Lung (tissue), 12 donors: ENCODE data around the gene SLC43A1. TPM values are rescaled to one million over a fixed set of nuclear protein-coding genes. Genes with fewer than 3 reads are reported as not detected.
A peak's percentile ranks its signal among the peaks of the same experiment; 100 is the strongest.

Source experiments
- ATAC-seq: fragments of 200-7000 bp; cut with Tn5 transposase; one replicate; pipeline ENCODE4 v1.9.1; 2020; ENCODE audit warnings: moderate number of reproducible peaks; ENCODE audit not compliant: insufficient read depth, low FRiP score
- DNase-seq, 3 donors: peaks; one replicate each; pipeline ENCODE4 v3.0.0-alpha.2; 2013 to 2017
- H3K27ac ChIP-seq, 2 donors: one replicate each; pipeline ENCODE4 v1.5.1; 2013; ENCODE audit warnings: mild to moderate bottlenecking in 2 of 2, moderate library complexity in 2 of 2, control low read depth in 1 of 2, inconsistent platforms in 1 of 2, low read depth in 1 of 2, low read length in 1 of 2
- H3K27me3 ChIP-seq, 3 donors: one replicate each; pipeline ENCODE4 v1.5.1; 2013; ENCODE audit warnings: low read length in 2 of 3; ENCODE audit not compliant: control insufficient read depth in 3 of 3, insufficient read depth in 3 of 3
- H3K36me3 ChIP-seq, 4 donors: one replicate each; pipeline ENCODE4 v1.5.1; 2013; ENCODE audit warnings: low read length in 4 of 4, mild to moderate bottlenecking in 1 of 4, moderate library complexity in 1 of 4; ENCODE audit not compliant: control insufficient read depth in 4 of 4, insufficient read depth in 4 of 4
- H3K4me1 ChIP-seq, 5 donors: one replicate each; pipeline ENCODE4 v1.5.1; 2013; ENCODE audit warnings: low read length in 5 of 5, mild to moderate bottlenecking in 2 of 5, moderate library complexity in 1 of 5; ENCODE audit not compliant: control insufficient read depth in 5 of 5, insufficient read depth in 5 of 5
- H3K4me3 ChIP-seq: one replicate; pipeline ENCODE4 v1.5.1; 2013; ENCODE audit warnings: mild to moderate bottlenecking, control low read depth, moderate library complexity
- H3K9ac ChIP-seq, 2 donors: one replicate each; pipeline ENCODE4 v1.5.1; 2013; ENCODE audit warnings: low read length in 2 of 2, control low read depth in 1 of 2; ENCODE audit not compliant: insufficient read depth in 1 of 2
- H3K9me3 ChIP-seq, 4 donors: one replicate each; pipeline ENCODE4 v1.5.1; 2013; ENCODE audit warnings: low read length in 3 of 4, mild to moderate bottlenecking in 1 of 4, moderate library complexity in 1 of 4; ENCODE audit not compliant: control insufficient read depth in 4 of 4, insufficient read depth in 3 of 4
- CTCF ChIP-seq: IDR thresholded peaks from 2 replicates; pipeline ENCODE4 v1.5.1; 2012; ENCODE audit warnings: mild to moderate bottlenecking; ENCODE audit errors: control extremely low read depth, extremely low read depth
- WGBS, 2 donors: extraction: QIAGEN DNeasy Blood & Tissue Kit; methylation state at CpG; one replicate each; pipeline ENCODE4 v1.1.7; 2013; 5-methylcytosine and 5-hydroxymethylcytosine counted together
- polyA plus RNA-seq, 2 donors: library from polyadenylated mRNA; stranded (reverse); fragments of 200-250 nt; gene quantifications; one replicate each; pipeline ENCODE4 v1.2.1, GENCODE V29; 2013
- total RNA-seq, 2 donors: library from RNA; depleted of rRNA in 1 of 2; stranded (reverse); fragments of >200 nt in 1 of 2; gene quantifications; one replicate each; pipeline ENCODE4 v1.2.1, GENCODE V29; 2014 to 2021
- donor health status: control.
- donor health status: control.
- donor health status: Bipolar disorder and iron deficiency.
- donor health status: healthy.
- donor health status: DM: yes; HTN: yes; CAD: no.

SLC43A1 gene
- total and polyA plus RNA-seq, 4 donors = 10.3 to 18.7 (median 16.7) TPM

GRCh38 chr11:57474017-57474802 is 41.3 kb downstream of the SLC43A1 start:
- no peak for TF ChIP-seq CTCF
- 20 to 50% methylated on average over 9 of the region's 9 CpGs for WGBS, 2 donors
- Histone ChIP-seq H3K9me3 (no peaks in the 10 kb centered on the region), H3K27ac (no peak overlapping the region), H3K9ac (no peak overlapping the region), H3K36me3 (no peaks in the 10 kb centered on the region), H3K27me3 (peaks cover 0 to 35% (median 14%) of the 10 kb centered on the region in 3 donors), H3K4me1 (peaks cover 0 to 28% (median 12%) of the 10 kb centered on the region in 5 donors), H3K4me3 (no peak overlapping the region)
- ATAC-seq (no peak), DNase-seq (peak; percentile 61 to 80 (median 64))

GRCh38 chr11:57473285-57473841 is 42.1 kb downstream of the SLC43A1 start:
- no peak overlapping the region for H3K4me3 ChIP-seq
- no peaks in the 10 kb centered on the region for H3K9me3 ChIP-seq
- peak in 1 of 3 donors; percentile 52 for DNase-seq
- no peak overlapping the region for H3K27ac ChIP-seq
- no peaks in the 10 kb centered on the region for H3K36me3 ChIP-seq
- no peak for TF ChIP-seq CTCF
- no peak overlapping the region for H3K9ac ChIP-seq
- H3K27me3 ChIP-seq = peaks cover 0 to 28% (median 14%) of the 10 kb centered on the region in 3 donors
- 32 to 55% methylated on average over 6 of the region's 6 CpGs for WGBS, 2 donors
- ATAC-seq = no peak
- peaks cover 0 to 28% (median 12%) of the 10 kb centered on the region in 5 donors for H3K4me1 ChIP-seq

- Histone ChIP-seq H3K27me3 (peaks cover 0 to 15% (median 12%) of the 10 kb centered on the region in 3 donors), H3K36me3 (no peaks in the 10 kb centered on the region), H3K9ac (no peak overlapping the region), H3K4me3 (no peak overlapping the region), H3K4me1 (peaks cover 0 to 25% (median 7%) of the 10 kb centered on the region in 5 donors), H3K9me3 (no peaks in the 10 kb centered on the region), H3K27ac (no peak overlapping the region)
- 93 to 100% methylated on average over 3 of the region's 3 CpGs for WGBS, 2 donors
- ATAC-seq (no peak), DNase-seq (no peak)
- TF ChIP-seq CTCF = no peak
Measured at GRCh38 chr11:57471496-57471895, 44.0 kb downstream of the SLC43A1 start.
